ENCODE data around the gene DNAJC7. TPM values are rescaled to one million over a fixed set of nuclear protein-coding genes. Genes with fewer than 3 reads are reported as not detected.

DNAJC7 gene
- total RNA-seq, 4 donors from 2014 or later, result 48.8 to 85.5 (median 63.7) TPM

DNA sequence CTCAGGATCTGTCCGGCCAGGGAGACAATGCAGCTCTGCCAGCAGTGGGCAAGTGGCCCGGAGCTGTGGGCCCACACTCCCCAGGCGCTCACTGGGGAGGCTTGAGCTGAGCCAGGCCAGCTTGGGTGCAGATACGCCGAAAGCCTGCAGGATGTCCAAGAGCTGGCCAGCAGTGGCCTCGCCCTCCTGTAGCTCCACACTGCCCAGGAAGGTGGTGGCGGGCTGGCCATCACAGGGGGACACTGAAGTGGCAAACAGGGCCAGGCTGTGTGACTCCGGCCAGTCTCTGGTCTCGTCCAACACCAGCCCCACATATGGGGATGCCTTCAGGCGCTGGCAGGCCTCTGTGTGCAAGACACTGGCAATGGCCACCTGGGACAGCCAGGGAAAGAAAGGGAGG is 23.6 kb upstream of the DNAJC7 start:
- no peak for DNase-seq (ENCODE audit: low spot score in 2 of 2)
- intact Hi-C loops (cut with DNase I; ENCODE audit: low total_unique reads), result no loop called here
- no peak overlapping the region for H3K4me3 ChIP-seq (ENCODE audit: low read depth, poor library complexity, severe bottlenecking)
- TF ChIP-seq, protein P1, sequence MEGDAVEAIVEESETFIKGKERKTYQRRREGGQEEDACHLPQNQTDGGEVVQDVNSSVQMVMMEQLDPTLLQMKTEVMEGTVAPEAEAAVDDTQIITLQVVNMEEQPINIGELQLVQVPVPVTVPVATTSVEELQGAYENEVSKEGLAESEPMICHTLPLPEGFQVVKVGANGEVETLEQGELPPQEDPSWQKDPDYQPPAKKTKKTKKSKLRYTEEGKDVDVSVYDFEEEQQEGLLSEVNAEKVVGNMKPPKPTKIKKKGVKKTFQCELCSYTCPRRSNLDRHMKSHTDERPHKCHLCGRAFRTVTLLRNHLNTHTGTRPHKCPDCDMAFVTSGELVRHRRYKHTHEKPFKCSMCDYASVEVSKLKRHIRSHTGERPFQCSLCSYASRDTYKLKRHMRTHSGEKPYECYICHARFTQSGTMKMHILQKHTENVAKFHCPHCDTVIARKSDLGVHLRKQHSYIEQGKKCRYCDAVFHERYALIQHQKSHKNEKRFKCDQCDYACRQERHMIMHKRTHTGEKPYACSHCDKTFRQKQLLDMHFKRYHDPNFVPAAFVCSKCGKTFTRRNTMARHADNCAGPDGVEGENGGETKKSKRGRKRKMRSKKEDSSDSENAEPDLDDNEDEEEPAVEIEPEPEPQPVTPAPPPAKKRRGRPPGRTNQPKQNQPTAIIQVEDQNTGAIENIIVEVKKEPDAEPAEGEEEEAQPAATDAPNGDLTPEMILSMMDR (IDR thresholded peaks at IDR 0.05), result no peak
- no peak for TF ChIP-seq POLR2A (IDR thresholded peaks at IDR 0.05)
- WGBS, 2 donors, result 92 to 94% methylated on average over 7 to 10 of the region's 10 CpGs

DNA sequence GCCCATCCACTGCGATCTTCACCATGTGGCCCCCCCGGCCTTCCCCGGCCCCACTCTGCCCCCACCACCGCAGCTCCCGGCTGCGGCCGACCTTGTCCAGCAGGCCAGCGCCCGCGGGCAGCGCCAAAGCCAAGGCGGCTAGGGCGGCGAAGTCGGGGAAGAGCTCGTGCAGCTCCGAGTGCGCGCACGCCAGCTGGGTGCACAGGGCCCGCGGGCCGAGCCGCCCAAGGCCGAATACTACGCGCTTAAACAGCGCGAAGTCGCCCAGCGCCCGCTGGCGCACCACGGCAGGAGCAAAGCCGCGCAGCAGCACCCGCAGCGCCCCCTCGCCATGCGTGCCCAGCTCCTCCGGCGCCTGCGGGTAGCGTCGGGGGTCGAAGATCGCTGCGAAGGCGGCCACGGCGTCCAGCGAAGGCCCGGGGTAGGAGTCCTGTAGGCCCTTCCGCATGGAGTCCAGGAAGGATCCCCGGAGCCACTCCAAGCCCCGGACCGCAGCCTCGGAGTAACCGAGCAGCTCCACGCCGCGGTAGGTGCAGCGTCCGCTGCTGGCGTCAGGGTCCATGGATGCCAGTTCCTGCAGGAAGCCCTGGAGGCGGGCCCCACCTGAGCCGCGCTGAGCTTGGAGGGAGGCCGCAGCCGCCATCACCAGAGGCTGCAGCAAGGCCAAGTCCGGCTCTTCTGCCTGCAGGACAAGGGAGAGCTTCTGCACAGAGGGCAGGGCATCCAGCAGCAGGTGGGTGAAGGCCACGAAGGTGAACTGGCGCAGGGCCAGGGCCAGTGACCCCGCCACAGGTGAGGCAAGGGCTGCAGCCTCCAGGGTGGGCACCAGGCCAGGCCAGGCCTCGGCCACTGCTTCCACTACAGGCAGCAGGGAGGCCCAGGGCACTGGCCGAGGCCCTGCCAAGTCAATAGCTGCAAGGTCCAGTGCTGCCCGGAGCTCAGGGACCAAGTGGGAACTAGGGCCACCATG is 22.8 kb upstream of the DNAJC7 start:
- no peak for DNase-seq (ENCODE audit: low spot score in 2 of 2)
- no peak for TF ChIP-seq POLR2A (IDR thresholded peaks at IDR 0.05)
- TF ChIP-seq, protein P1 (IDR thresholded peaks at IDR 0.05), result no peak
- H3K4me3 ChIP-seq (ENCODE audit: low read depth, poor library complexity, severe bottlenecking), result no peak overlapping the region
- intact Hi-C loops (cut with DNase I; ENCODE audit: low total_unique reads), result no loop called here
- 76 to 79% methylated on average over 54 to 64 of the region's 77 CpGs for WGBS, 2 donors

DNA sequence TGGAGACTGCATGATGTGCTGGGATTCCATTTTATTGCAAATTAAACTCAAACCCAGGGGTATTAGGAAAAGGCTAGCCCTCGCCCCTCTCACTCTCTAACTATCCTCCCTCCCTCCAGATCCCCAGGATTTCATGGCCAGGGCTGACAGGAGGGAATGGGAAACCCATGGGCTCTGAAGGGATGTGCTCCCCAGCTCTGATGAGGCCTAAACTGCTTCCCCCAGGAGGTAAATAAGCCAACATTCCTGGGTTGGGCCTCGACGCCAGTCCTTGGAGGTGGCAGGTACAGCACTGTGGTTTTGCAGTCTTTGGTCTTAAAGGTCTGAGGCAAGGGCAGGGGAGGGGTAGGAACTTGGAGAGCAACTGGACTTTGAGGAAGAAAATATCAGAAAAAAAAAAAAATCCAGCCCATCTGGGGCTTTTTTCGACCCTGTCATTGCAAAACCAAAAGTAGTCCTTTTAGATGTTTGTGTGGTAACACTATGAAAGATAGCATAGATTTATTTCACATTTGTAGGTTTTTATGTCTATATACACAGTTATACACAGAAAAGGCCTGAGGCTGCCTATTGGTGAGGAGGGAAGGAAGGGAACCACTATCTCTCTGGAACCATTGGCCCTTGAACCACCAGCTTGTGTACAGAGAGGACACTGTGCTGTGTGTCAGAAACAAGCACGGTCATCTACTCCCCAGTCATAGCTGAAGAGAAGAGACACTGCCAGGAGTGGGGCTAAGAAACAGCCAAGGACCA is 21.2 kb upstream of the DNAJC7 start:
- DNase-seq (ENCODE audit: low spot score in 2 of 2), result no peak
- no peak overlapping the region for H3K4me3 ChIP-seq (ENCODE audit: low read depth, poor library complexity, severe bottlenecking)
- 76 to 78% methylated on average over 5 of the region's 5 CpGs for WGBS, 2 donors
- TF ChIP-seq, protein P1 (IDR thresholded peaks at IDR 0.05), result no peak
- TF ChIP-seq POLR2A (IDR thresholded peaks at IDR 0.05), result no peak
- intact Hi-C loops (cut with DNase I; ENCODE audit: low total_unique reads), result no loop called here

DNA sequence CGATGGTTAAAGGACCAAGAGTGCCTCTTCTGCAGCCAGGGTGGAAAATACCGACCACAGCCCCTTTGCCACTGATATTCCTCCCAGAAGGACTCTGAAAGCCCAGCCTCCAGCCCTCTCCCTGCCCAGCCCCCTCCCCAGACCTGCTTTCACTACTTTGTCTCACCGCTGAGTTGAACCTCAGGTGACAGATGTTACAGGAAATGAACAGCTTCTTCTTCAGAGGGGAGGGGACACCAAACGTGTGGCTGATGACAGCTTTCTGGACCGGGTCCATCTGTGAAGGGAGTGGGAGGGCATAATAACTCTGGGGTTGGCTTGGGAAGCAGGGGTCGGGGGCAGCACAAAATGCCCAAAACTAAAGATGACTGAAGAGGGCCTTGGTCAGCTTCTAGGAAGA is 16.8 kb upstream of the DNAJC7 start:
- DNase-seq (ENCODE audit: low spot score in 2 of 2), result no peak
- WGBS, 2 donors, result 46 to 47% methylated on average over 6 of the region's 6 CpGs
- H3K4me3 ChIP-seq (ENCODE audit: low read depth, poor library complexity, severe bottlenecking), result no peak overlapping the region
- intact Hi-C loops (cut with DNase I; ENCODE audit: low total_unique reads), result no loop called here
- no peak for TF ChIP-seq POLR2A (IDR thresholded peaks at IDR 0.05)
- TF ChIP-seq, protein P1 (IDR thresholded peaks at IDR 0.05), result no peak

DNA sequence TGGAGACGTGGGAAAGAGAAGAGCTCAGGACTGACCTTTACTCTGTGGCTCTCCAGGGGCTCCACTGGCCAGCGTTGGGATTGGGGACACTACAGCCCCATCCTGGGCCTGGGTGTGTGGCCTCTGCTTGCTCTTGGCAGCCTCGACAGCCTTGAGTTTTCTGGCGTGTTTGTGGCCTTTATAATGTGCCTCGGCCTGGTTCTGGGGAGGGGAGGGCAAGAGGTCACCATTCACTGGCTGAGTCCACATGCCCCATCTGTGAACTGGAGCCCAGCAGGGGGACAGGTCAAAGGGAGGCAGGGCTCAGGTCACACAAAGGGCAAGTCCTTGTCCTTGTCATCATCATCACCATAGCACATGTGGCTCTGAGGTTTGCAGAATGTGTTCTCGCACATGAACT is 14.3 kb upstream of the DNAJC7 start:
- no peak overlapping the region for H3K4me3 ChIP-seq (ENCODE audit: low read depth, poor library complexity, severe bottlenecking)
- 69 to 70% methylated on average over 6 of the region's 6 CpGs for WGBS, 2 donors
- intact Hi-C loops (cut with DNase I; ENCODE audit: low total_unique reads), result no loop called here
- TF ChIP-seq POLR2A (IDR thresholded peaks at IDR 0.05), result no peak
- TF ChIP-seq, protein P1 (IDR thresholded peaks at IDR 0.05), result no peak
- no peak for DNase-seq (ENCODE audit: low spot score in 2 of 2)

All from lower leg skin (tissue), 4 donors.